LNCAP (cell line): ENCODE data around the gene TRIM23.

ENCODE experiments used
- CTCF ChIP-seq: fragments of 450-650 bp; IDR thresholded peaks from 2 replicates; pipeline ENCODE4 v1.5.1; 2017; ENCODE audit warnings: mild to moderate bottlenecking

TRIM23 gene

DNA sequence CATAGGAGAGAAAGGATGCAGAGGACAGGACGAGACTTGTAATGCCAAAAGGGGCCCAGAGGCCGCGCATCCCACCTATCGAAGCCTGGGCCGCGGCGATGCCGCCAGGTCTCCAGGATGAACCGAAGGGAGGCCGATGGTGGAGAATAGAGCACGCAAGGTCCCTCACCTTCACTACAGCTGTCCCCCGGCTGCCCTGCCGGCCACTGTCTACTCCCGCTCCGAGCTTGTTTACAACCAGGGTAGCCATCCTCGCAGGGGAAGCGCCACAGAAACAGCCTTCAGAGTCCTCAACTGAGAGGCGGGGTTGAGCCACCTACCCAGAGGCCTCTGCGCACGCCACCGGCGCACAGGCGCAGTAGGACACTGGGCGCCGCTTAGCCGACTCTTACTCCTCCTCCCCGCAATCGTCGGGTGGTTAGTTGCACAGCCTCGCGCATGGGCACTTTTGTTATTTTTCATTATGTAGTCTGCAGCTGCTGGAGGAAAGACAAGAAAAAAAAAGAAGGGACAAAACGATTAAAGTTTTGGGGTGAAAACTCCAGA lies at the start of gene TRIM23:
Gene TRIM23, minus strand, starts transcription at position 309 of the 546 bp plus-strand sequence. Its CDS starts 59 bp downstream, at position 250.
- TF ChIP-seq CTCF, result no peak

- TF ChIP-seq CTCF, result no peak
Observed at GRCh38 chr5:65672796-65673195, 48.7 kb upstream of the TRIM23 start.

GRCh38 chr5:65668696-65669095 lies 44.6 kb upstream of the TRIM23 start:
- TF ChIP-seq CTCF, result no peak

DNA sequence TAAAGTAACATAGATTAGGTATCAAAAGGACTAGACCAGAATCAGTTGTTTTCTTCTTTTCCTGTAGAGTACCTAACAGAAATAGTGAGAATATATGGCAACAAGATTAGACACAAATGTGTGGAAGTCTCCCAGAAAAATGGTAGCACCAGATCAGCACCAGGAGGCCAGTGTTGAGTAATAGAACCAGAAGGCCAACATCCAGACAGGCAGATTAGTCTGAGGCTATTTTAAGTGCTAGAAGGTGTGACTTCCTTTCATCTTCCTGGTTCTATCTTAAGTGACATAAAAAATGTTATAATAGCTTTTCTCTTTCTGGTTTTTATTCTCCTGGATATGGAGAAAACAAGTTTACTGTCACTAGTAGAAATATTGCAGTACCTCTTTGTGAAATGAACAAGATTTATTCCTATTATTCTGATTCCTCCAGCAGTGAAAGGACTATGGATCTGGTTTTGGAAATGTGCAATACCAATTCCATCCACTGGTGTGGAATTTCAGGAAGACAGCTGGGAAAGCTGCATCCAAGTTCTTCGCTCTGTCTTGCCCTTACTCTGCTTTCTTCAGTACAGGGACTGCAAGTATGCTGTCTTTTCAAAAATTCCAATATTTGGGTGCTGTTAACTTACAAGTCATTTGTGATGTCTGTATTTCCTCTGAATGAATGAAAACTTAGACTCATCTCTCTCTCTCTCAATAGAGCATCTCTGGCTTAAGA lies 39.8 kb upstream of the TRIM23 start:
- TF ChIP-seq CTCF, result peak; percentile 39; the same call in 1 of the 2 replicates

DNA sequence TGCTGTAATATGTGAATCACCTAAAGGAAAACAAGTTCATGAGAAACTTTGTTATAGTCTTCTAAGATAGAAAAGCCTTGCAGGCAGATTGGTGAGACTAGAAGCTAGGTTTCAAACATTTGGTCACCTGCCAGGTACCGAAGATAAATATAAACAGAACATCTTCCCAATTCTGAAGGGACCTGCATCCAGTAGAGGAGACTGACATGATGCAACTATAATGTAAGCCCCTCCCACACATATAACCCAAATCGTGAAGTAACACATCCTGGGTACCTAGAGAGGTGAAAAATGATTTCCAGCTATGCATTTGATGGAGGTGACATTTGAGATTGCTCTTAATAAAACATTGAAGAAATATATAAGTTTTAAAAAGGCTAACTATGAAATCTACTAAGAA lies 30.6 kb upstream of the TRIM23 start:
- TF ChIP-seq CTCF, result no peak

DNA sequence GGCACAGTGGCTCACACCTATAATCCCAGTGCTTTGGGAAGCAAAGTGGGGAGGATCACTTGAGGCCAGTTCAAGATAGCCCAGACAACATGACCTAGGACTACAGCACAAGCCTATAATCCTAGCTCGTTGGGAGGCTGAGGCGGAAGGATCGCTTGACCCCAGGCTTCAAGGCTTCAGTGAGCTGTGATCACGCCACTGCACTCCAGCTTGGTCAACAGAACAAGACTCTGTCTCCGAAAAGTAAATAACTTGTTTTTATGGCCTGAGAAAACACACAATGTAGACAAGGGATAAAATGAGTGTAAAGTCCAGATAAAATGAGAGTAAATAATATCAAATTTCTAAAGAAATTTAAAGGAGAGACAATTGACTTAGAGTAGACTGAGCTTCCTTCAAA lies 27.0 kb upstream of the TRIM23 start:
- TF ChIP-seq CTCF, result no peak

- no peak for TF ChIP-seq CTCF
Observed at GRCh38 chr5:65647941-65648340, 23.8 kb upstream of the TRIM23 start.
